Measurements from ENCODE around the gene TRIM54.

DNA sequence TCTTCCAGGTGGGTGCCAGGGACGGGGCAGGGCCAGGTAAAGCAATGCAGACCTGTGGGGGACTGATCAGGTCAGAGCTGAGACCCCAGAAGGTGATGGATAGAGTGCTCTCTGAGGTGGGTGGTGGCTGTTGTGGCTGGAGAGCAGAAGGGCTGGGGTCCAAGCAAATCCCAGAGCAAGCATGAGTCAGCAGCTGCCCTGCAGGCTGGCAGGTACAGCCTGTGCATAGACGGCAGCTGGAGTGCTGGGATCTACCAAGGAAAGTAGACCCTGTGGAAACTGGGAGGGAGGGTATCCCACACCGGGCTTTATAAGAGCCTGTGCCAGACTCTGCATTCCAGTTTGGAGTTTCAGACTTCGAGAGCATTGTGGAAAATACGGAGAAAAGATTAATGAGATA lies 663 bp downstream of the TRIM54 start:
- TF ChIP-seq CTCF (IDR thresholded peaks at IDR 0.05): no peak
- no peak for TF ChIP-seq POLR2A (IDR thresholded peaks at IDR 0.05)

Measured in lower leg skin (tissue), 3 donors.